Measurements from ENCODE around the gene AK5. TPM values are rescaled to one million over a fixed set of nuclear protein-coding genes. Genes with fewer than 3 reads are reported as not detected.
"Not testable (repeated sequence)": the region's sequence is repeated elsewhere in the genome, so short reads cannot be mapped to it uniquely, and the experiment has no call there.

AK5 gene
- total RNA-seq, 1 experiment from 2014 or later: 0.35 TPM

GRCh38 chr1:77310924-77311323 lies 29.1 kb downstream of the AK5 start:
- H3K4me3 ChIP-seq (ENCODE audit: insufficient read depth, low read depth, low read length): no peak overlapping the region
- no peaks in the 10 kb centered on the region for H3K27me3 ChIP-seq (ENCODE audit: control insufficient read depth, insufficient read depth, low read length)
- no peaks in the 10 kb centered on the region for H3K36me3 ChIP-seq (replicated peaks; ENCODE audit: control insufficient read depth, insufficient read depth, low read length)
- no peak for DNase-seq

- not testable (repeated sequence) for H3K27me3 ChIP-seq (ENCODE audit: control insufficient read depth, insufficient read depth, low read length); H3K36me3 ChIP-seq (replicated peaks; ENCODE audit: control insufficient read depth, insufficient read depth, low read length); H3K4me3 ChIP-seq (ENCODE audit: insufficient read depth, low read depth, low read length); DNase-seq
Observed at GRCh38 chr1:77312364-77312763, 30.5 kb downstream of the AK5 start.

GRCh38 chr1:77313491-77313890 lies 31.7 kb downstream of the AK5 start:
- no peak overlapping the region for H3K4me3 ChIP-seq (ENCODE audit: insufficient read depth, low read depth, low read length)
- DNase-seq: peak; percentile 36

GRCh38 chr1:77316006-77316405 lies 34.2 kb downstream of the AK5 start:
- DNase-seq: no peak
- H3K27me3 ChIP-seq (ENCODE audit: control insufficient read depth, insufficient read depth, low read length): no peaks in the 10 kb centered on the region
- H3K36me3 ChIP-seq (replicated peaks; ENCODE audit: control insufficient read depth, insufficient read depth, low read length): no peaks in the 10 kb centered on the region
- H3K4me3 ChIP-seq (ENCODE audit: insufficient read depth, low read depth, low read length): no peak overlapping the region

More at GRCh38 chr1:77313491-77313890, 31.7 kb downstream of the AK5 start:
- Histone ChIP-seq H3K36me3 (replicated peaks; ENCODE audit: control insufficient read depth, insufficient read depth, low read length) (no peaks in the 10 kb centered on the region), H3K27me3 (ENCODE audit: control insufficient read depth, insufficient read depth, low read length) (no peaks in the 10 kb centered on the region)

GRCh38 chr1:77316966-77317365 lies 35.1 kb downstream of the AK5 start:
- no peak overlapping the region for H3K4me3 ChIP-seq (ENCODE audit: insufficient read depth, low read depth, low read length)
- no peak for DNase-seq
- no peaks in the 10 kb centered on the region for H3K27me3 ChIP-seq (ENCODE audit: control insufficient read depth, insufficient read depth, low read length)
- H3K36me3 ChIP-seq (replicated peaks; ENCODE audit: control insufficient read depth, insufficient read depth, low read length): no peaks in the 10 kb centered on the region

- Histone ChIP-seq H3K27me3 (ENCODE audit: control insufficient read depth, insufficient read depth, low read length) (no peaks in the 10 kb centered on the region), H3K4me3 (ENCODE audit: insufficient read depth, low read depth, low read length) (no peak overlapping the region), H3K36me3 (replicated peaks; ENCODE audit: control insufficient read depth, insufficient read depth, low read length) (no peaks in the 10 kb centered on the region)
- no peak for DNase-seq
Observed at GRCh38 chr1:77319036-77319705, 37.4 kb downstream of the AK5 start.

- DNase-seq: peak; percentile 5
- Histone ChIP-seq H3K4me3 (ENCODE audit: insufficient read depth, low read depth, low read length) (no peak overlapping the region), H3K36me3 (replicated peaks; ENCODE audit: control insufficient read depth, insufficient read depth, low read length) (no peaks in the 10 kb centered on the region)
Observed at GRCh38 chr1:77322061-77322900, 40.5 kb downstream of the AK5 start.

GRCh38 chr1:77333501-77333900 lies 51.7 kb downstream of the AK5 start:
- no peaks in the 10 kb centered on the region for H3K36me3 ChIP-seq (replicated peaks; ENCODE audit: control insufficient read depth, insufficient read depth, low read length)
- no peak for DNase-seq
- H3K27me3 ChIP-seq (ENCODE audit: control insufficient read depth, insufficient read depth, low read length): no peaks in the 10 kb centered on the region
- H3K4me3 ChIP-seq (ENCODE audit: insufficient read depth, low read depth, low read length): no peak overlapping the region

More at GRCh38 chr1:77322061-77322900, 40.5 kb downstream of the AK5 start:
- no peaks in the 10 kb centered on the region for H3K27me3 ChIP-seq (ENCODE audit: control insufficient read depth, insufficient read depth, low read length)

GRCh38 chr1:77336729-77337128 lies 54.9 kb downstream of the AK5 start:
- H3K27me3 ChIP-seq (ENCODE audit: control insufficient read depth, insufficient read depth, low read length): no peaks in the 10 kb centered on the region
- H3K4me3 ChIP-seq (ENCODE audit: insufficient read depth, low read depth, low read length): no peak overlapping the region
- H3K36me3 ChIP-seq (replicated peaks; ENCODE audit: control insufficient read depth, insufficient read depth, low read length): no peaks in the 10 kb centered on the region

GRCh38 chr1:77339326-77339725 lies 57.5 kb downstream of the AK5 start:
- H3K36me3 ChIP-seq (replicated peaks; ENCODE audit: control insufficient read depth, insufficient read depth, low read length): no peaks in the 10 kb centered on the region
- H3K4me3 ChIP-seq (ENCODE audit: insufficient read depth, low read depth, low read length): no peak overlapping the region
- H3K27me3 ChIP-seq (ENCODE audit: control insufficient read depth, insufficient read depth, low read length): no peaks in the 10 kb centered on the region
- DNase-seq: no peak

More at GRCh38 chr1:77336729-77337128, 54.9 kb downstream of the AK5 start:
- DNase-seq: no peak

GRCh38 chr1:77341195-77341594 lies 59.4 kb downstream of the AK5 start:
- Histone ChIP-seq H3K4me3 (ENCODE audit: insufficient read depth, low read depth, low read length) (no peak overlapping the region), H3K36me3 (replicated peaks; ENCODE audit: control insufficient read depth, insufficient read depth, low read length) (no peaks in the 10 kb centered on the region), H3K27me3 (ENCODE audit: control insufficient read depth, insufficient read depth, low read length) (no peaks in the 10 kb centered on the region)
- DNase-seq: no peak

GRCh38 chr1:77342745-77343144 lies 60.9 kb downstream of the AK5 start:
- no peak overlapping the region for H3K4me3 ChIP-seq (ENCODE audit: insufficient read depth, low read depth, low read length)
- H3K27me3 ChIP-seq (ENCODE audit: control insufficient read depth, insufficient read depth, low read length): no peaks in the 10 kb centered on the region
- no peaks in the 10 kb centered on the region for H3K36me3 ChIP-seq (replicated peaks; ENCODE audit: control insufficient read depth, insufficient read depth, low read length)
- no peak for DNase-seq

- H3K27me3 ChIP-seq (ENCODE audit: control insufficient read depth, insufficient read depth, low read length): no peaks in the 10 kb centered on the region
- H3K36me3 ChIP-seq (replicated peaks; ENCODE audit: control insufficient read depth, insufficient read depth, low read length): no peaks in the 10 kb centered on the region
- no peak for DNase-seq
- no peak overlapping the region for H3K4me3 ChIP-seq (ENCODE audit: insufficient read depth, low read depth, low read length)
Observed at GRCh38 chr1:77347646-77348045, 65.8 kb downstream of the AK5 start.

- DNase-seq: no peak
- H3K27me3 ChIP-seq (ENCODE audit: control insufficient read depth, insufficient read depth, low read length): no peaks in the 10 kb centered on the region
- no peak overlapping the region for H3K4me3 ChIP-seq (ENCODE audit: insufficient read depth, low read depth, low read length)
- H3K36me3 ChIP-seq (replicated peaks; ENCODE audit: control insufficient read depth, insufficient read depth, low read length): no peaks in the 10 kb centered on the region
Observed at GRCh38 chr1:77348549-77348948, 66.7 kb downstream of the AK5 start.

- Histone ChIP-seq H3K27me3 (ENCODE audit: control insufficient read depth, insufficient read depth, low read length) (no peaks in the 10 kb centered on the region), H3K36me3 (replicated peaks; ENCODE audit: control insufficient read depth, insufficient read depth, low read length) (no peaks in the 10 kb centered on the region), H3K4me3 (ENCODE audit: insufficient read depth, low read depth, low read length) (no peak overlapping the region)
- DNase-seq: no peak
Observed at GRCh38 chr1:77349275-77349674, 67.5 kb downstream of the AK5 start.

Measured in H7 (cell line).